Measurements from ENCODE around the gene YWHAE.

YWHAE gene

GRCh38 chr17:1440921-1441320 lies 40.9 kb upstream of the YWHAE start:
- DNase-seq (ENCODE audit: low spot score): no peak
- TF ChIP-seq, protein P1, sequence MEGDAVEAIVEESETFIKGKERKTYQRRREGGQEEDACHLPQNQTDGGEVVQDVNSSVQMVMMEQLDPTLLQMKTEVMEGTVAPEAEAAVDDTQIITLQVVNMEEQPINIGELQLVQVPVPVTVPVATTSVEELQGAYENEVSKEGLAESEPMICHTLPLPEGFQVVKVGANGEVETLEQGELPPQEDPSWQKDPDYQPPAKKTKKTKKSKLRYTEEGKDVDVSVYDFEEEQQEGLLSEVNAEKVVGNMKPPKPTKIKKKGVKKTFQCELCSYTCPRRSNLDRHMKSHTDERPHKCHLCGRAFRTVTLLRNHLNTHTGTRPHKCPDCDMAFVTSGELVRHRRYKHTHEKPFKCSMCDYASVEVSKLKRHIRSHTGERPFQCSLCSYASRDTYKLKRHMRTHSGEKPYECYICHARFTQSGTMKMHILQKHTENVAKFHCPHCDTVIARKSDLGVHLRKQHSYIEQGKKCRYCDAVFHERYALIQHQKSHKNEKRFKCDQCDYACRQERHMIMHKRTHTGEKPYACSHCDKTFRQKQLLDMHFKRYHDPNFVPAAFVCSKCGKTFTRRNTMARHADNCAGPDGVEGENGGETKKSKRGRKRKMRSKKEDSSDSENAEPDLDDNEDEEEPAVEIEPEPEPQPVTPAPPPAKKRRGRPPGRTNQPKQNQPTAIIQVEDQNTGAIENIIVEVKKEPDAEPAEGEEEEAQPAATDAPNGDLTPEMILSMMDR (conservative IDR thresholded peaks at IDR 0.05; ENCODE audit: low read depth): no peak
- ChIA-PET CTCF (no interaction called here), POLR2A (ENCODE audit: low non-redundant PET) (interaction anchor here (0.6 kb wide), 1 partner anchor 8 kb away, joined by 5 read pairs; no protein-coding TSS in a partner anchor)
- H3K27ac ChIP-seq: peak overlapping the region; percentile 23

DNA sequence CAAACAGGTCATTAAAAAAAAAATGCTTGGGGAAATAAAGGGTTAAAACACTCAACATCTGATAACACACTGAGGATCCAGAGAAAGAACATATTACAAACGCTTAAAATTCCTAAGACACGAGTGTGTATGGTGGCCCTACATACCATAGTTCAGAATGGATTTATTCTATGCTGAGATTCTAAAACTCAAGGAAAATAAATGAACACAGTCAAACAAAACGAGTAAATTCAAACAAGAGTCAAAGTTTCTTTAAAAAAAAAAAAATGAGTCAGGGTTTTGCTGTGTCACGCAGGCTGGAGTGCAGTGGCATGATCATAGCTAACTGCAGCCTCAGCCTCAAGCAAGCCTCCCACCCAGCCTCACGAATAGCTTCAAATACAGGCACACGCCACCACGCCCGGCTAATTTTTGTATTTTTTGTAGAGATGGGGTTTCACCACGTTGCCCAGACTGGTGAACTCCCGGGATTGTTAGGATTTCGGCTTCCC lies 38.6 kb upstream of the YWHAE start:
- H3K27ac ChIP-seq: peak overlapping the region; percentile 41
- TF ChIP-seq, protein P1 (conservative IDR thresholded peaks at IDR 0.05; ENCODE audit: low read depth): no peak

DNA sequence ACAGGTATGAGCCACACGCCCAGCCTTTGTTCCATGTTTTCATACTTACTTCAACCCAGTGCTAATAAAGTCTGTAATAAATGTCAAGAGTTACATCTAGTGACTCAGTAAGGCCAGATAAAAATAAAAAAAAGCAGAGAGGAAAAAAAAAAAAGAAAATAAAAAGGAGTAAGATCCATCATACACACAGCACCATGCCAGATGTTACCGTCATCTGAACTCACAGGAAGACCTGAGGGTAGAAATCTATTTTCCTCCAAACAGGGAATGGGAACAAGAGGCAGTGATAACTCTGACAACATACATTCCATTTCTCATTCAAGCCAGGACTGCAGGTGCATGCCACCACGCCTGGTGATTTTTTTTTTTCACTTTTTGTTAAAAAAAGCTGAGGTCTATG lies 35.3 kb upstream of the YWHAE start:
- CTCF ChIA-PET: interaction anchor here (0.6 to 0.7 kb wide), 2 partner anchors 380 to 667 kb away, joined by 3 read pairs; no protein-coding TSS in a partner anchor
- no peak for DNase-seq (ENCODE audit: low spot score)
- TF ChIP-seq, protein P1 (conservative IDR thresholded peaks at IDR 0.05; ENCODE audit: low read depth): no peak
- POLR2A ChIA-PET (ENCODE audit: low non-redundant PET): interaction anchor here (0.6 kb wide), 1 partner anchor 695 kb away, joined by 3 read pairs; no protein-coding TSS in a partner anchor
- H3K27ac ChIP-seq: peak overlapping the region; percentile 42; the same call in 1 of the 2 replicates

More for the DNA sequence above, 38.6 kb upstream of the YWHAE start:
- POLR2A ChIA-PET (ENCODE audit: low non-redundant PET): no interaction called here
- CTCF ChIA-PET: no interaction called here
- DNase-seq (ENCODE audit: low spot score): no peak

- CTCF ChIA-PET: no interaction called here
Observed at GRCh38 chr17:1434150-1434549, 34.1 kb upstream of the YWHAE start.

GRCh38 chr17:1431631-1432104 lies 31.6 kb upstream of the YWHAE start:
- TF ChIP-seq, protein P1 (conservative IDR thresholded peaks at IDR 0.05; ENCODE audit: low read depth): no peak
- ChIA-PET CTCF (interaction anchor here (0.7 kb wide), 1 partner anchor 1030 kb away, joined by 3 read pairs; no protein-coding TSS in a partner anchor), POLR2A (ENCODE audit: low non-redundant PET) (no interaction called here)
- no peak for DNase-seq (ENCODE audit: low spot score)
- H3K27ac ChIP-seq: no peak overlapping the region

More at GRCh38 chr17:1434150-1434549, 34.1 kb upstream of the YWHAE start:
- DNase-seq (ENCODE audit: low spot score): no peak
- POLR2A ChIA-PET (ENCODE audit: low non-redundant PET): no interaction called here
- no peak overlapping the region for H3K27ac ChIP-seq
- TF ChIP-seq, protein P1 (conservative IDR thresholded peaks at IDR 0.05; ENCODE audit: low read depth): no peak

DNA sequence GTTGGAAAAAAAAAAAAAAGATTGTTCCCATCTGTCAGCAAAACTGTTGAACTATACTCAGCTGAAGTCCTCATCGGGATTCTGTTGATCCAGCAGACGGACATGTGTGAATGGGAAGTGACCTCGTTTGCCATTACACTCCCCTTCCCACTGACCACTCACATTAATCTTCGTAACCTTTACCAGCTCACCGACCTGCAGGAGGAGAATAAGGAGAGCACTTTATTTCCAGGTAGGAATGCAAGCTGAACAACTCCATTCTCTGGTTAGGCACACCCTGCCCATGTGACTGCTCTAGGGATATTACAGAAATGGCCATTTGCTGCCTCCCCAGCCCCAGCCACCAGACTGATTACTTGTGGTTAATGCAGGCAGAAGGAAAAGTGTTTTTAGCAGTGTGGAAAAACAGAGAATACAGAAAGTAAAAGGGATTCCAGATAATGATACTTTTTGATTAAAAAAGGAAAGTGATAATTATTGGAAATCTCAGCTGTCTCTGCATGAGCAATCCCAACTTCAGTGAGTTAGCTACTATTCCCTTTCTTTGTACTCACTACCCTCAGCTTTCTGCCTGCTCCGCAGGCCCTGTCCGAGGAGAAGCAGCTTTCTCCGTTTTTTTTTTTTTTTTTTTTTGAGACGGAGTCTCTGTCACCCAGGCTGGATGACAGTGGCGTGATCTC lies 23.6 kb upstream of the YWHAE start:
- TF ChIP-seq, protein P1 (conservative IDR thresholded peaks at IDR 0.05; ENCODE audit: low read depth): no peak
- H3K27ac ChIP-seq: peak overlapping the region; percentile 70
- ChIA-PET CTCF (interaction anchor here (0.6 to 1.0 kb wide), 2 partner anchors 150 to 872 kb away, joined by 3 read pairs; no protein-coding TSS in a partner anchor), POLR2A (ENCODE audit: low non-redundant PET) (interaction anchor here (0.5 kb wide), 1 partner anchor 66 kb away, joined by 7 read pairs; no protein-coding TSS in a partner anchor)
- peak; percentile 23 for DNase-seq (ENCODE audit: low spot score)

Measured in RWPE1 (cell line).